ENCODE results near the gene NEK9. TPM values are rescaled to one million over a fixed set of nuclear protein-coding genes. Genes with fewer than 3 reads are reported as not detected.
"Not testable (repeated sequence)": the region's sequence is repeated elsewhere in the genome, so short reads cannot be mapped to it uniquely, and the experiment has no call there.

Gene NEK9
- total RNA-seq, 3 donors from 2014 or later = 44.7 to 104 (median 49.9) TPM

DNA sequence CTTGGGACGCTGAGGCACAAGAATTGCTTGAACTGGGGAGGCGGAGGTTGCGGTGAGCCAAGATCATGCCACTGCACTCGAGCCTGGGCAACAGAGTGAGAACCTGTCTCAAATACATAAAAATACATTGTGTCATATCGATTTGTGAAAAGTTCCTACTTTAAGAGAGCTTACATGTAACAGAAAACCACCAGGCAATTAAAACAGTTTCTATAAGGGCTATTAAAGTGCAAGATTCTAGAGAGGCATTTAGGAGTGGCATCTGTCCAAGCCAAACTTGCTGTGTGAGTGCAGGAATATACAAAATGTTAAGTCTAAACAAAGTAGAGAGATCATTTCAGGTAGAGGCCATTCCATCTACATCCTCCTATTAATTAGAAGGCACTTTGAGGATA lies 1.7 kb upstream of the NEK9 start:
- ATAC-seq = no peak
- Histone ChIP-seq H3K9me3 (no peaks in the 10 kb centered on the region), H3K4me1 (ENCODE audit: low read depth) (peaks cover 32% of the 10 kb centered on the region), H3K36me3 (ENCODE audit: low read depth) (no peaks in the 10 kb centered on the region), H3K4me3 (no peak overlapping the region)
- DNase-seq = no peak
- intact Hi-C loops (cut with DNase I, micrococcal nuclease) = loop anchor here in 1 of 2 donors (5.0 kb wide), 1 partner anchor 169 kb away; no protein-coding TSS in a partner anchor
- TF ChIP-seq, protein P1, sequence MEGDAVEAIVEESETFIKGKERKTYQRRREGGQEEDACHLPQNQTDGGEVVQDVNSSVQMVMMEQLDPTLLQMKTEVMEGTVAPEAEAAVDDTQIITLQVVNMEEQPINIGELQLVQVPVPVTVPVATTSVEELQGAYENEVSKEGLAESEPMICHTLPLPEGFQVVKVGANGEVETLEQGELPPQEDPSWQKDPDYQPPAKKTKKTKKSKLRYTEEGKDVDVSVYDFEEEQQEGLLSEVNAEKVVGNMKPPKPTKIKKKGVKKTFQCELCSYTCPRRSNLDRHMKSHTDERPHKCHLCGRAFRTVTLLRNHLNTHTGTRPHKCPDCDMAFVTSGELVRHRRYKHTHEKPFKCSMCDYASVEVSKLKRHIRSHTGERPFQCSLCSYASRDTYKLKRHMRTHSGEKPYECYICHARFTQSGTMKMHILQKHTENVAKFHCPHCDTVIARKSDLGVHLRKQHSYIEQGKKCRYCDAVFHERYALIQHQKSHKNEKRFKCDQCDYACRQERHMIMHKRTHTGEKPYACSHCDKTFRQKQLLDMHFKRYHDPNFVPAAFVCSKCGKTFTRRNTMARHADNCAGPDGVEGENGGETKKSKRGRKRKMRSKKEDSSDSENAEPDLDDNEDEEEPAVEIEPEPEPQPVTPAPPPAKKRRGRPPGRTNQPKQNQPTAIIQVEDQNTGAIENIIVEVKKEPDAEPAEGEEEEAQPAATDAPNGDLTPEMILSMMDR (IDR thresholded peaks at IDR 0.05) = no peak

DNA sequence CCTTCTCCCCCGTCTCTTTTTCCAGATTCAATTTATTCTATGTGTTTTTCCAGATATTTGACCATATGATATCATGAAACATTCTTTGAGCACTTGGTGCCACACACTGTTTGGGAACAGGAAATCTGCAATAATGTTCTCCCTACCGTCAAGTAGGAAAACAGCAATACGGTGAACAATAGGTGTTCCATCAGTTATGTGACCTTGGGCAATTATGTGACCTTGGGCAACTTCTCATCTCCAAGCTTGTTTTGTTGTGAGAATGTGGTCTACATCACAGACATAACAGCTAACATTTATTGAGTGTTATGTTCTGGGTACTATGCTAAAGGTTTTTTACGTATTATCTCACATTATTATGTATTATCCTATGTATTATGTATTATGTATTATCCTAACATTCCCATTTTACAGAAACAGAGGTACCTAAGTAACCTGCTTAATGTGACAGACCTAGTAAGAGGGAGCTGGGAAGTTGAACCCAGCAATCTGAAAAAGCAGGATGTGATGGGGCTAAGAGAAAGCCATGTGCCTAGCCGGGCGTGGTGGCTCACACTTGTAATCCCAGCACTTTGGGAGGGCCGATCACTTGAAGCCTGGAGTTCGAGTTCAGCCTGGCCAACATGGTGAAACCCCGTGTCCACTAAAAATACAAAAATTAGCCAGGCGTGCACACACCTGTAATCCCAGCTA lies 1.2 kb upstream of the NEK9 start:
- intact Hi-C loops (cut with DNase I, micrococcal nuclease) = loop anchor here in 1 of 2 donors (5.0 kb wide), 1 partner anchor 169 kb away; no protein-coding TSS in a partner anchor
- ATAC-seq (no peak), DNase-seq (peak in 2 of 3 donors; percentile 27 to 47)
- TF ChIP-seq, protein P1 (IDR thresholded peaks at IDR 0.05) = no peak
- Histone ChIP-seq H3K4me3 (no peak overlapping the region), H3K9me3 (no peaks in the 10 kb centered on the region), H3K36me3 (ENCODE audit: low read depth) (no peaks in the 10 kb centered on the region), H3K4me1 (ENCODE audit: low read depth) (peaks cover 32% of the 10 kb centered on the region)

DNA sequence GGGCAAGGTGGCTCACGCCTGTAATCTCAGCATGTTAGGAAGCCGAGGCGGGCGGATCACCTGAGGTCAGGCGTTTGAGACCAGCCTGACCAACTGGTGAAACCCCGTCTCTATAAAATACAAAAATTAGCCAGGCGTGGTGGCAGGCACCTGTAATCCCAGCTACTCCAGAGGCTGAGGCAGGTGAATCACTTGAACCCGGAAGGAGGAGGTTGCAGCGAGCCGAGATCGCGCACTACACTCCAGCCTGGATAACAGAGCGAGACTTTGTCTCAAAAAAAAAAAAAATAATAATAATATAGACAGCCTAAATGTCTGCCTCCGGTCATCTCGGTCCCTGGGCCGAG lies 599 bp upstream of the NEK9 start:
- peaks cover 29% of the 10 kb centered on the region for H3K4me1 ChIP-seq (ENCODE audit: low read depth)
- not testable (repeated sequence) for H3K9me3 ChIP-seq; H3K36me3 ChIP-seq (ENCODE audit: low read depth)
- DNase-seq (peak; percentile 63 to 69 (median 66)), ATAC-seq (peak; percentile 60)
- peak overlapping the region; percentile 60 for H3K4me3 ChIP-seq
- intact Hi-C loops (cut with DNase I, micrococcal nuclease) = loop anchor here in 1 of 2 donors (5.0 kb wide), 1 partner anchor 170 kb away; no protein-coding TSS in a partner anchor

DNA sequence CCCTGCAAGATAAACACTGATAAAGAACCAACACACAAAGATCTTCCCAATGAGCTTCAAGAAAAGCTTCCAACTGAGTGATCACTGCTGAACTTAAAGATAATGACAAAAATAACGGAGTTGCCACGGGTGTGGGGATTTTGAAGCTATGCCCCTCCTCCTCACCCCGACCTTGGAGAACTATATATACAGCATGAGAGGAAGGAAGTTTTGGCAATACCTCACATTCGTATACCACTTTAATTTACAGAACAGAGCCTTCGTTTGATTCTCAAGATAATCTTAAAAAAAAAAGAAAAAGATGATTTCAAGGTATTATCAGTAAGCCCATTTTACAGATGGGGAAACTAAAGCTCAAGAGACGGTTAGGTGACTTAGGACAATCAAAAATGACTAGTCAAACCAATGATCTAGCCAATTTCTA lies 715 bp downstream of the NEK9 start:
- Histone ChIP-seq H3K4me3 (peak overlapping the region; percentile 60), H3K36me3 (ENCODE audit: low read depth) (no peaks in the 10 kb centered on the region)
- intact Hi-C loops (cut with DNase I, micrococcal nuclease) = loop anchor here in 1 of 2 donors (5.0 kb wide), 1 partner anchor 171 kb away; no protein-coding TSS in a partner anchor

DNA sequence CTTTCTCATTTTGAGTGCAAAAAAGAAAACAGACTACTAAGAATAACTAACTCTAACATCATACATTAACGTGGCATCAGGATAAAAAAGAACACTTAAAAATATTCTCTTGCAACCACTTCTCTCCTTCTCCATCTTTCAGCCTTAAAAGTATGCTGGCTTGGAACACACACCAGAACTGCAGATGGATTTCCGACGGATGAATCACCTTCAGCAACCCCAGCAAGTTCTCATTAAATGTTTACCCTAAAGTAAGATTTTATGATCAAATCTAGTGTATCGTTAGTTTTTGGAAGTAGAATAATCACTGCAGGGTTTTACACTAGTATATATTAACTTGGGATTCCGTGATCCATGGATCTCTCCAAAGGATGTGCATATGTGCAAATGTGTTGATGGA lies 1.2 kb downstream of the NEK9 start:
- Histone ChIP-seq H3K4me1 (ENCODE audit: low read depth) (peaks cover 28% of the 10 kb centered on the region), H3K36me3 (ENCODE audit: low read depth) (no peaks in the 10 kb centered on the region), H3K9me3 (no peaks in the 10 kb centered on the region), H3K4me3 (no peak overlapping the region)
- intact Hi-C loops (cut with DNase I, micrococcal nuclease) = loop anchor here in 1 of 2 donors (5.0 kb wide), 1 partner anchor 172 kb away; no protein-coding TSS in a partner anchor
- ATAC-seq (no peak), DNase-seq (no peak)
- TF ChIP-seq, protein P1 (IDR thresholded peaks at IDR 0.05) = no peak

More for the DNA sequence above, 715 bp downstream of the NEK9 start:
- ATAC-seq = no peak
- DNase-seq = no peak
- Histone ChIP-seq H3K4me1 (ENCODE audit: low read depth) (peaks cover 28% of the 10 kb centered on the region), H3K9me3 (no peaks in the 10 kb centered on the region)
- TF ChIP-seq, protein P1 (IDR thresholded peaks at IDR 0.05) = no peak

DNA sequence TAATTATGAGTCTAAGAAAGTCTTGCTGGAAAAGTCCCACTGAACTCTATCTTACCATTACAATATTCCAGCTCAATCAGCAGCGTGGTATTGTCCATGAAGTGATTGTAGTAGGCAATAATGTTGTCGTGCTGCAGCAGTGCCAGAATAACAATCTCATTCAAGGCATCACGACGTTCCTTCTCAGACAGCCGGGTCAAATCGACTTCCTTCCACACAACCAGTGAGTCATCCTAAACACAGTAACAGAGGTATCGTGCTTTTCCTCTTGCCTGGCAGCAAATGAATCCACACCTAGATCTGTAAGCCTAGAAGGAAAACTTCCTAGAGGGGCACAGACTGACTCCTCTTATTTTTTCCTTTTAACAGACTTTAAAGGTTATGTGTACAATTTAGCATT lies 2.9 kb downstream of the NEK9 start:
- ATAC-seq = peak; percentile 41
- peaks cover 28% of the 10 kb centered on the region for H3K4me1 ChIP-seq (ENCODE audit: low read depth)

More for the DNA sequence above, 2.9 kb downstream of the NEK9 start:
- no peak for DNase-seq
- Histone ChIP-seq H3K9me3 (no peaks in the 10 kb centered on the region), H3K4me3 (no peak overlapping the region), H3K36me3 (ENCODE audit: low read depth) (no peaks in the 10 kb centered on the region)
- intact Hi-C loops (cut with DNase I, micrococcal nuclease) = no loop called here
- TF ChIP-seq, protein P1 (IDR thresholded peaks at IDR 0.05) = no peak
